Small intestine (tissue), 7 donors: Measurements from ENCODE around the gene SLCO4A1. TPM values are rescaled to one million over a fixed set of nuclear protein-coding genes. Genes with fewer than 3 reads are reported as not detected.

Experiments used
- DNase-seq, 2 donors: peaks; one replicate each; pipeline versions ENCODE4 v3.0.0 to v3.0.0-alpha.2; 2013
- FAIRE-seq: peaks from 2 replicates; lab custom pipeline; 2012; peaks lifted over from hg19 to GRCh38; lab: Jason Lieb, UNC
- H3K27ac ChIP-seq, 3 donors: one replicate each; pipeline ENCODE4 v1.5.1; 2013; ENCODE audit warnings: low read length in 2 of 3, mild to moderate bottlenecking in 2 of 3, control low read depth in 1 of 3, inconsistent platforms in 1 of 3, low read depth in 1 of 3, moderate library complexity in 1 of 3
- H3K27me3 ChIP-seq, 3 donors: one replicate each; pipeline ENCODE4 v1.6.1; 2013; ENCODE audit warnings: low read length in 3 of 3, inconsistent platforms in 1 of 3; ENCODE audit not compliant: control insufficient read depth in 3 of 3, insufficient read depth in 3 of 3
- H3K36me3 ChIP-seq, 3 donors: one replicate each; pipeline ENCODE4 v1.6.1; 2013; ENCODE audit warnings: low read length in 3 of 3, inconsistent platforms in 1 of 3, low read depth in 1 of 3, mild to moderate bottlenecking in 1 of 3, moderate library complexity in 1 of 3; ENCODE audit not compliant: control insufficient read depth in 3 of 3, insufficient read depth in 2 of 3
- H3K4me1 ChIP-seq, 3 donors: one replicate each; pipeline ENCODE4 v1.6.1; 2013; ENCODE audit warnings: low read length in 2 of 3, inconsistent platforms in 1 of 3, low read depth in 1 of 3, mild to moderate bottlenecking in 1 of 3, moderate library complexity in 1 of 3; ENCODE audit not compliant: control insufficient read depth in 3 of 3, insufficient read depth in 2 of 3
- H3K4me3 ChIP-seq, 3 donors: one replicate each; pipeline ENCODE4 v1.5.1; 2013; ENCODE audit warnings: low read length in 3 of 3, control low read depth in 1 of 3, inconsistent platforms in 1 of 3, low read depth in 1 of 3, mild to moderate bottlenecking in 1 of 3, moderate library complexity in 1 of 3
- H3K9me3 ChIP-seq, 2 donors: one replicate each; pipeline ENCODE4 v1.6.1; 2013; ENCODE audit warnings: low read depth in 1 of 2, low read length in 1 of 2; ENCODE audit not compliant: control insufficient read depth in 2 of 2, insufficient read depth in 1 of 2
- WGBS, 3 donors: extraction: QIAGEN DNeasy Blood & Tissue Kit; methylation state at CpG; one replicate each; pipeline ENCODE4 v1.1.7; 2013; 5-methylcytosine and 5-hydroxymethylcytosine counted together
- polyA plus RNA-seq, 4 donors: library from polyadenylated mRNA; stranded (reverse) in 3 of 4; unstranded in 1 of 4; fragments of 200-250 nt in 3 of 4; fragments of 120-200 nt in 1 of 4; gene quantifications; one replicate each; pipeline versions ENCODE4 v1.2.1 to v1.2.3, GENCODE V29; 2013
- donor health status: healthy with polysubstance abuse.
- donor health status: control.
- donor health status: control.
- donor health status: Bipolar disorder and iron deficiency.
- donor health status: healthy.

SLCO4A1 gene
- polyA plus RNA-seq, 4 donors = 0.58 to 22.4 (median 3.5) TPM

DNA sequence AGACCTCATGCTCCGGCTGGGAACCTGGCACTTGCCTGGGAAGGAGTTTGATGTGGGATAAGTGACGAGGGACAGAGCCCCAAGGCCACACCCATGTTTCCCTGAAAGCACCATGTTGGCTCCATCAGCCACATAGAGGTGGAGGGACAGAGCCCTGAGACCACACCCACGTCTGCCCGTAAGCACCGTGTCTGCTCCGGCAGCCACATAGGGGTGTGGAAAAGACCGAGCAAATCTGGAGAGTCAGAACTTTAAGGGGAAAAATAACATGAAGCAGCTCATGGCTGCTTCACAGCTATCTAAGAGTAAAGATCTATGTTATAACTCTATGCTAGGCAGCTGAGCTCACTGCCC is 15.3 kb downstream of the SLCO4A1 start:
- H3K27ac ChIP-seq = no peak overlapping the region
- no peaks in the 10 kb centered on the region for H3K27me3 ChIP-seq
- H3K9me3 ChIP-seq = no peaks in the 10 kb centered on the region
- no peak overlapping the region for H3K4me3 ChIP-seq
- peaks cover 8 to 10% (median 8%) of the 10 kb centered on the region in 3 donors for H3K4me1 ChIP-seq
- H3K36me3 ChIP-seq = no peaks in the 10 kb centered on the region
- DNase-seq = no peak
- 74 to 83% (median 82%) methylated on average over 7 of the region's 7 CpGs for WGBS, 3 donors
- FAIRE-seq = no peak

GRCh38 chr20:62657956-62658355 is 15.7 kb downstream of the SLCO4A1 start:
- Histone ChIP-seq H3K4me1 (peaks cover 4 to 7% (median 6%) of the 10 kb centered on the region in 3 donors), H3K4me3 (no peak overlapping the region), H3K27ac (no peak overlapping the region), H3K9me3 (no peaks in the 10 kb centered on the region), H3K27me3 (no peaks in the 10 kb centered on the region), H3K36me3 (no peaks in the 10 kb centered on the region)
- FAIRE-seq (no peak), DNase-seq (no peak)
- 89 to 90% (median 90%) methylated on average over 19 of the region's 19 CpGs for WGBS, 3 donors

DNA sequence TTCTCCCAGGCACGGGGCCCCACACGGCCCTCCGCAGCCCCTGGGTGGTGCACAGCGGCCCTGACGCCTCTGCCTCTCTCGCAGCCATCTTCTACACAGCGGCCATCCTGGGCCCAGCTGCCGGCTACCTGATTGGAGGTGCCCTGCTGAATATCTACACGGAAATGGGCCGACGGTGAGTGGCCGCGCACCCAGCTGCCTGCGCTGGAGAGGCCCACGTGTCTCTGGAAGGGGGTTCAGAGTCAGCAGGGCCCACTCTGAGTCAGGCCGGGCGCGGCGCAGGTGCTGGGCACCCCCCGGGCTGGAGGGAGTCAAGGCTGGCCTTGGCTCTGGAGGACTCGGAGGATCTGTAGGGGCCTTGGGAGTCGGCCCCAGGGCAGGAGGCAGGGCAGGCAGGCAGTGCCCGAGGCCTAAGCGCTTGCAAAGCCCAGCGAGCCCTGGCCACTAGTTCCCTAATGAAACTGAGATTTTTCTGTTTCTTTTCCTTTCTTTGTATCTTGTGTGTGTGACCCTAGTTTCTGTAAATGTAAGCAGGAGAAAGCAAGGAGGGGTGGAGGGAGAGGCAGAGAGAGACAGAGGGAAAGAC is 16.4 kb downstream of the SLCO4A1 start:
- H3K36me3 ChIP-seq = no peaks in the 10 kb centered on the region
- H3K4me1 ChIP-seq = no peaks in the 10 kb centered on the region
- H3K27me3 ChIP-seq = no peaks in the 10 kb centered on the region
- DNase-seq (no peak), FAIRE-seq (no peak)
- H3K27ac ChIP-seq = no peak overlapping the region
- no peak overlapping the region for H3K4me3 ChIP-seq
- 84 to 91% (median 86%) methylated on average over 24 to 25 of the region's 25 CpGs for WGBS, 3 donors
- H3K9me3 ChIP-seq = no peaks in the 10 kb centered on the region

GRCh38 chr20:62659488-62660239 is 17.4 kb downstream of the SLCO4A1 start:
- FAIRE-seq = no peak
- Histone ChIP-seq H3K27me3 (no peaks in the 10 kb centered on the region), H3K4me3 (no peak overlapping the region), H3K4me1 (no peaks in the 10 kb centered on the region), H3K9me3 (no peaks in the 10 kb centered on the region), H3K27ac (no peak overlapping the region), H3K36me3 (no peaks in the 10 kb centered on the region)
- DNase-seq = no peak
- 86 to 91% (median 89%) methylated on average over 29 of the region's 29 CpGs for WGBS, 3 donors

GRCh38 chr20:62660240-62660615 is 17.9 kb downstream of the SLCO4A1 start:
- no peaks in the 10 kb centered on the region for H3K36me3 ChIP-seq
- no peak for FAIRE-seq
- no peak overlapping the region for H3K27ac ChIP-seq
- H3K4me3 ChIP-seq = no peak overlapping the region
- 92 to 95% (median 94%) methylated on average over 14 to 15 of the region's 15 CpGs for WGBS, 3 donors
- no peak for DNase-seq
- no peaks in the 10 kb centered on the region for H3K9me3 ChIP-seq
- H3K27me3 ChIP-seq = no peaks in the 10 kb centered on the region
- H3K4me1 ChIP-seq = no peaks in the 10 kb centered on the region

DNA sequence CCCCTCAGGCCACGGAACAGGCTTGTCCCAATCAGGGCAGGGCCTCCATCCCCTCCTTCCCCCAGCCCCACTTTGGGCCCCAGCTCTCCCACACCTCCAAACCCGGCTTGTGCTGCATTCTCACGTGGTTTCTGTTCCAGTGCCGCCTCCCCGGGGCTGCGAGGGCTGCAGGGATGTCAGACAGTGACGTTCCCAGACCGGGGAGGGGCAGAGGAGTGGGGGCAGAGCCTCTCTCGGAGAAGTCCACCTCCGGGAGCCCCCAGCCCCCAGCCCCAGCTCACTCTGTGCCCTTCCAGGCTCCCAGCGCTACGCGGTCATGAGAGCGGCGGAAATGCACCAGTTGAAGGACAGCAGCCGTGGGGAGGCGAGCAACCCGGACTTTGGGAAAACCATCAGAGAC is 18.5 kb downstream of the SLCO4A1 start:
- Histone ChIP-seq H3K27me3 (no peaks in the 10 kb centered on the region), H3K27ac (no peak overlapping the region), H3K36me3 (no peaks in the 10 kb centered on the region), H3K4me1 (no peaks in the 10 kb centered on the region), H3K4me3 (no peak overlapping the region), H3K9me3 (no peaks in the 10 kb centered on the region)
- 74 to 90% (median 86%) methylated on average over 18 of the region's 18 CpGs for WGBS, 3 donors
- FAIRE-seq (no peak), DNase-seq (no peak)

DNA sequence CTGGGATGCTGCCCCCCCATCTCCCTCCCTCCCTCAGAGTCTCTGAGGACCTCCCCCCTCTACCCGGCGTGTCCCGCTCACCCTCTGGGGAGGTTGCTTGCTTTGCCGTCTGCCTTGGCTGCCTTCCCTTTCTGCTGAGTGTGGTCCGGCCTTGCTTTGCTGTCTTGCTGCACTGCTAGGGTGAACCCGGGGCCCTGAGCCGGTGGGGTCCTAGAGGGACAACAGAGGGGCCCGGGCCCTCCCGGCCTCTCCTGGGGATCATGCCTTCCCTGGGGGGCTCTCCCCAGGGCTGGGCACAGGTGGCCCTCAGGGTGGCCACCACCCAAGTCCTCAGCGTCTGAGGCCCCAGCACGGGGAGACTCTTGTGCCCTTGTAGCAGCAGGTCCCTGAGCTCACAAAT is 19.3 kb downstream of the SLCO4A1 start:
- Histone ChIP-seq H3K27me3 (no peaks in the 10 kb centered on the region), H3K4me3 (no peak overlapping the region), H3K4me1 (peaks cover 0 to 4% (median 0%) of the 10 kb centered on the region in 3 donors), H3K36me3 (no peaks in the 10 kb centered on the region), H3K27ac (no peak overlapping the region), H3K9me3 (no peaks in the 10 kb centered on the region)
- 78 to 93% (median 86%) methylated on average over 11 of the region's 11 CpGs for WGBS, 3 donors
- DNase-seq = no peak
- no peak for FAIRE-seq

DNA sequence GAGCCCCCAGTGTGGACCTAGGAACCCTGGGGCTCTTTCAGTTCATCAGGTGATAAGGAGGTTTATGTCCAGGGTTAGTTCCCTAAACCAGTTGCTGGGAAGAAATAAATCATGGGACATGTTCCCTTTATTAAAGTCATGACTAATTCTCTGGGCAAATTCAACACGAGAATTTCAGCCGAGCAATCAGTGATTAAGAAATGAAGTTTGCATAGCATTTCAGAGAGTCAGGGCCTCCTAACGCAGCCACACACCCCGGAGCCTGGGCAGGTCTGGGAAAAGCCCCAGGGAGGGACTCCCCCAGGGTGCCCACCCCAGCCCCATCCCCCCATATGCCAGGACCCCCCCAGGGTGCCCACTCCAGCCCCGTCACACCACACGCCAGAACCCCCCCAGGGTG is 20.1 kb downstream of the SLCO4A1 start:
- no peak for FAIRE-seq
- Histone ChIP-seq H3K4me3 (no peak overlapping the region), H3K36me3 (no peaks in the 10 kb centered on the region), H3K9me3 (no peaks in the 10 kb centered on the region), H3K4me1 (peaks cover 0 to 5% (median 1%) of the 10 kb centered on the region in 3 donors), H3K27ac (no peak overlapping the region), H3K27me3 (no peaks in the 10 kb centered on the region)
- 58 to 70% (median 68%) methylated on average over 6 of the region's 6 CpGs for WGBS, 3 donors
- DNase-seq = no peak
